Neural progenitor cell (in vitro differentiated cells): Measurements from ENCODE around the gene GPR152.

Experiments used
- EZH2 ChIP-seq: fragments of 200-600 bp; sonication (generic); IDR thresholded peaks from 2 replicates; pipeline ENCODE4 v1.6.1; 2017; ENCODE audit warnings: antibody characterized with exemption, mild to moderate bottlenecking, moderate library complexity
- EZH2phosphoT487 ChIP-seq: fragments of 200-600 bp; sonication (generic); IDR thresholded peaks from 2 replicates; pipeline ENCODE4 v1.6.1; 2017; ENCODE audit warnings: antibody characterized with exemption
- TF ChIP-seq, protein P1 (sequence below): fragments of 200-600 bp; sonication (generic); IDR thresholded peaks from 2 replicates; pipeline ENCODE4 v1.5.1; 2017; ENCODE audit warnings: antibody characterized with exemption, mild to moderate bottlenecking

GRCh38 chr11:67406969-67407687, 45.4 kb downstream of the GPR152 start:
- TF ChIP-seq, protein P1, sequence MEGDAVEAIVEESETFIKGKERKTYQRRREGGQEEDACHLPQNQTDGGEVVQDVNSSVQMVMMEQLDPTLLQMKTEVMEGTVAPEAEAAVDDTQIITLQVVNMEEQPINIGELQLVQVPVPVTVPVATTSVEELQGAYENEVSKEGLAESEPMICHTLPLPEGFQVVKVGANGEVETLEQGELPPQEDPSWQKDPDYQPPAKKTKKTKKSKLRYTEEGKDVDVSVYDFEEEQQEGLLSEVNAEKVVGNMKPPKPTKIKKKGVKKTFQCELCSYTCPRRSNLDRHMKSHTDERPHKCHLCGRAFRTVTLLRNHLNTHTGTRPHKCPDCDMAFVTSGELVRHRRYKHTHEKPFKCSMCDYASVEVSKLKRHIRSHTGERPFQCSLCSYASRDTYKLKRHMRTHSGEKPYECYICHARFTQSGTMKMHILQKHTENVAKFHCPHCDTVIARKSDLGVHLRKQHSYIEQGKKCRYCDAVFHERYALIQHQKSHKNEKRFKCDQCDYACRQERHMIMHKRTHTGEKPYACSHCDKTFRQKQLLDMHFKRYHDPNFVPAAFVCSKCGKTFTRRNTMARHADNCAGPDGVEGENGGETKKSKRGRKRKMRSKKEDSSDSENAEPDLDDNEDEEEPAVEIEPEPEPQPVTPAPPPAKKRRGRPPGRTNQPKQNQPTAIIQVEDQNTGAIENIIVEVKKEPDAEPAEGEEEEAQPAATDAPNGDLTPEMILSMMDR, result no peak
- TF ChIP-seq EZH2 (no peak), EZH2phosphoT487 (no peak)
